ENCODE data around the gene AFTPH.

The AFTPH gene

DNA sequence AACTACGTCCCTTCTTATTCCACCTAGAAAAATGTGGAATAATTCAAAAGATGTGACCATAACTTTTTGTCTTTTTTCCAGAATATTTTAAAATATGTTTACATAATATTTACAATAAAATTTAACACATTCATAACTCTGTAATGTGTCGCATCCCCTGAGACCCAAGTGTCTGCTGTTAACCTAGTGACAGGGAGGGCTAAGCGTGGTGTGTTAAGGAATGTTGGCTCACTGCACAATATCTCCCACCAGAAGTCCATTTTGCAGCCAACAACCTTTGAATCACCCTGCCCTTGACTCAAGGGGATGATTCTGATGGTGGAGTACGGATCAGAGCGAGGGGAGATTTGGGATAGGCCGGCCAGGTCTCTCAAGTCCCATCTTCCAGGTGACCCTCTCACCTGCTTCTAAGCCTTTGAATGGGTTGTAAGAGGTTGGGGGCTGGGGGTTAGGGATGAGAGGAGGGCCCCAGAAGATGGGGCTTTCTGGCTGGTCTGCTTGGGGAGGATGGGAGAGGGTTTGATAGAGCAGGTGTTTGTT, 86.3 kb downstream of the AFTPH start:
- Histone ChIP-seq H3K9ac (ENCODE audit: low read depth, low read length) (no peak overlapping the region), H3K4me1 (ENCODE audit: insufficient read depth, low read length) (no peaks in the 10 kb centered on the region; the same call in 1 of the 2 replicates), H3K9me3 (ENCODE audit: control insufficient read depth, insufficient read depth, low read length) (no peaks in the 10 kb centered on the region), H3K36me3 (ENCODE audit: insufficient read depth, low read length) (no peaks in the 10 kb centered on the region)

- Histone ChIP-seq H3K4me1 (ENCODE audit: insufficient read depth, low read length) (peaks cover 6% of the 10 kb centered on the region; the same call in 1 of the 2 replicates), H3K36me3 (ENCODE audit: insufficient read depth, low read length) (no peaks in the 10 kb centered on the region), H3K9me3 (ENCODE audit: control insufficient read depth, insufficient read depth, low read length) (no peaks in the 10 kb centered on the region), H3K9ac (ENCODE audit: low read depth, low read length) (no peak overlapping the region)
These were observed 88.6 kb downstream of the AFTPH start for GRCh38 chr2:64612575-64613195.

DNA sequence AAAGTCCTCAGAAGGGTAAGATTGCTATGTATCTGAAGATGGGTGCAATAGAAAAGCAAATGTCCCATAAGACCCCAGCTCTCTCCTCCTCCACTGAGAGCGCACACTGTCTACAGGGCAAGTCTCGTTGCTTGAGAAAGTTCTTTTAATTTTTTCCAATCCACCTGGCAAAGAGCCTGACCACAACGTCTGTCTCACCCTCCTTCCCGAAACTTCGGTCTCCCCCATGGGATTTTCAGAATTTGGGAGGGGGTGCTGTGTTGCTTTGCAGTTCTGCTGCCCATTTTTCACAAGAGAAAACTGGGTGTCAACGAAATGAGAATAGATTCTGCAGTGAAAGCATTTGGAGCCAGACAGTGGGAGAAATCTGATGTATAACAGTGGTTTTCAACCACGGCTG, 89.1 kb downstream of the AFTPH start:
- Histone ChIP-seq H3K4me1 (ENCODE audit: insufficient read depth, low read length) (peaks cover 11% of the 10 kb centered on the region; the same call in 1 of the 2 replicates), H3K9ac (ENCODE audit: low read depth, low read length) (no peak overlapping the region), H3K9me3 (ENCODE audit: control insufficient read depth, insufficient read depth, low read length) (no peaks in the 10 kb centered on the region), H3K36me3 (ENCODE audit: insufficient read depth, low read length) (no peaks in the 10 kb centered on the region)

DNA sequence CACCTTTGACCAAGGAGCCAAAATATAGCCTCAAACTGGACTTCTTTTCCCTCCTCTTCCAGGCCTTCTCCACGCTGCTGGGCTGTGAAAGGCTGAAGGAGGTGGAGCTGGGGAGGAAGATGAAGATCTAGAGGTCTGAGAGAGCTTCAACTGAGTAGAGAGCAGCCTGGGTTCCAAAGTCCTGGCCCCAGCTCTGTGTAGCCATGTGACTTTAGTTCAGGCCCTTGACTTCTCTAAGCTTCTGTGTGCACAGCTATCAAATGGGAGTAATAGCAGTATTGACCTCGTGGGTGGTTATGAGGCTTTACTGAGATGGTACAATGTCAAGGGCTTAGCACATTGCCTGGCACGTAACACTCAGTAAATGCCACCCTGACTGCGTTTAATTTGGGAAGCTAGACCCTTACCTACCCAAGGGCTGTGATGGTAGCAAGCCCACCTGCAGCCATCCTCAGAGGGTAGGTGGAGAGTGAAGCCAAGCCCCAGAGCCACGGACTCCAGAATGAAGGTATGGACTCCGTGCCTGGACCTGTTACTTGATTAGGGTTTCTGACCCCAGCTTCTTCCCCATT, 91.2 kb downstream of the AFTPH start:
- no peak overlapping the region for H3K9ac ChIP-seq (ENCODE audit: low read depth, low read length)
- H3K4me1 ChIP-seq (ENCODE audit: insufficient read depth, low read length): peaks cover 16% of the 10 kb centered on the region; the same call in 1 of the 2 replicates
- H3K9me3 ChIP-seq (ENCODE audit: control insufficient read depth, insufficient read depth, low read length): no peaks in the 10 kb centered on the region
- H3K36me3 ChIP-seq (ENCODE audit: insufficient read depth, low read length): no peaks in the 10 kb centered on the region

DNA sequence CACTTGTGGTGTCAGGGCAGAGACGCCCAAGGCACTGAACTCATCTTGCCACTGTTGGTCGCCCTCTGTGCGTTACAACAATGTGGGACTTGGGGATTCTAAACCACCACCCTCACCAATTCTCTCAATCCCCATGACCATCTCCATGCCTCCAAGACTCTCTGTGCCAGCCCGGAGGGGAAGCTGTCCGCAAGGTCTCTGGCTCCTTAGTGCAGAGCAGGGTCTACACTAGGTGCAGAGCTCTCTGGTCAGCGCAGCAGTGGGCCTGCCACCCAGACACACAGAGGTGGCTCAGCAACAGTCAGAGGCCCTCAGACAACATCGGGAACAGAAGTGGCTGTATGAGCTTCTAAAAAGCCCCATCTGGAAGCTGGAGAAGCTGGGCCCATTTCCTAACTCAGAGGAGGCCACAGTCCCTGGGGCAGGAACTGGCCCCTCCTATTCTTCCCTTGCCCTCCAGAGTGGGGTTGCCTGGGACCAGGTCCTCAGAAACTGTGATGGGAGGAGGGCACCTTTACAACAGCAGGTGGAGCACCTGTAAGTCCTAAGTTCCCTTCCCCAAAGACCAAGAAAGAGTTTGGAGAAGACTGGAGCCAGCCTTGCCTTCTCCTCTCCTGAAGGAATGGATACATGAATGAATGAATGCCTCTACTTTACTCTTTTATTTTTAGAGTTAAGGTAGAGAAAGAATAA, 91.9 kb downstream of the AFTPH start:
- Histone ChIP-seq H3K4me1 (ENCODE audit: insufficient read depth, low read length) (peaks cover 21% of the 10 kb centered on the region), H3K9ac (ENCODE audit: low read depth, low read length) (no peak overlapping the region), H3K36me3 (ENCODE audit: insufficient read depth, low read length) (no peaks in the 10 kb centered on the region), H3K9me3 (ENCODE audit: control insufficient read depth, insufficient read depth, low read length) (no peaks in the 10 kb centered on the region)

DNA sequence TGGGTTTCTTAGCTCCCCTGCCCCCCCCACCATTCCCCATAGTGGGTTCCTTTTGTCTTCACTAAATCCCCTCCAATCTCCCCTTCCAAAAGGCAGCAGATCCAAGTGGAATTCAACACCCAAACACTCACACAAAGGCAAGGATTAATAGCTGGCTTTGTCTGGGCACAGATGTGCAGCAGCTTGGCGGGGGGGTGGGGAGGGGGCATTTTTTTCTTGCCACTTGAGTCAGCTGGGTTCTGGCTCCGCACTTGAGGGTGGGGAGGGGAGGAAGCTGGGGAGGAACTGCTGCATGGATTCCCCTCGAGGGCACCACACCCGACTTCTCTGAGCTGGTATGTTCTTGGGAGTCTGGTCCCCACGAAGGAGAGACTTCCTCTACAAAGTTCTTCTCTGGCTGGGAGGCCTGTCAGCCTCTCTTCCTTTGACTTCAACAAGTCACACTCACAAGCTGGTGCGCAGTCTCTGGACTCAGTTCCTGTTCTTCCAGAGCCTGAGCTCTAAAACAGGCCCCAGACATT, 93.6 kb downstream of the AFTPH start:
- no peaks in the 10 kb centered on the region for H3K9me3 ChIP-seq (ENCODE audit: control insufficient read depth, insufficient read depth, low read length)
- no peak overlapping the region for H3K9ac ChIP-seq (ENCODE audit: low read depth, low read length)
- no peaks in the 10 kb centered on the region for H3K36me3 ChIP-seq (ENCODE audit: insufficient read depth, low read length)
- peaks cover 28% of the 10 kb centered on the region for H3K4me1 ChIP-seq (ENCODE audit: insufficient read depth, low read length)

DNA sequence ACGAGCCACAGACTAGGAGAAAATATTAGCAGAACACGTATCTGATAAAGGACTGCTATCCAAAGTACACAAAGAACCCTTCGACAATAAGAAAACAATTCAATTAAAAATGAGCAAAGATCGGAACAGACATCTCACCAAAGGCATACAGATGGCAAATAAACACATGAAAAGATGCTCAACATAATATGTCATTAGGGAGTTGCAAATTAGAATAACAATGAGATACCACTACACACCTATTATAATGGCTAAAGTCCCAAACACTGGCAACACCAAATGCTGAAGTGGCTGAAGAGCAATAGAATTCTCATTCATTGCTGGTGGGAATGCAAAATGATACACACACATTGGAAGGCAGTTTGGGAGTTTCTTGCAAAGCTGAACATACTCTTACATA, 96.5 kb downstream of the AFTPH start:
- H3K9ac ChIP-seq (ENCODE audit: low read depth, low read length): no peak overlapping the region
- no peaks in the 10 kb centered on the region for H3K36me3 ChIP-seq (ENCODE audit: insufficient read depth, low read length)
- no peaks in the 10 kb centered on the region for H3K9me3 ChIP-seq (ENCODE audit: control insufficient read depth, insufficient read depth, low read length)
- H3K4me1 ChIP-seq (ENCODE audit: insufficient read depth, low read length): peaks cover 32% of the 10 kb centered on the region

GRCh38 chr2:64622443-64623241, 98.5 kb downstream of the AFTPH start:
- Histone ChIP-seq H3K9ac (ENCODE audit: low read depth, low read length) (no peak overlapping the region), H3K9me3 (ENCODE audit: control insufficient read depth, insufficient read depth, low read length) (no peaks in the 10 kb centered on the region), H3K36me3 (ENCODE audit: insufficient read depth, low read length) (no peaks in the 10 kb centered on the region), H3K4me1 (ENCODE audit: insufficient read depth, low read length) (peaks cover 36% of the 10 kb centered on the region)

- peaks cover 30% of the 10 kb centered on the region for H3K4me1 ChIP-seq (ENCODE audit: insufficient read depth, low read length)
- H3K36me3 ChIP-seq (ENCODE audit: insufficient read depth, low read length): no peaks in the 10 kb centered on the region
- H3K9me3 ChIP-seq (ENCODE audit: control insufficient read depth, insufficient read depth, low read length): no peaks in the 10 kb centered on the region
- no peak overlapping the region for H3K9ac ChIP-seq (ENCODE audit: low read depth, low read length)
These were observed 99.2 kb downstream of the AFTPH start for GRCh38 chr2:64623242-64623850.

- peaks cover 27% of the 10 kb centered on the region for H3K4me1 ChIP-seq (ENCODE audit: insufficient read depth, low read length)
- H3K9ac ChIP-seq (ENCODE audit: low read depth, low read length): no peak overlapping the region
- no peaks in the 10 kb centered on the region for H3K36me3 ChIP-seq (ENCODE audit: insufficient read depth, low read length)
- H3K9me3 ChIP-seq (ENCODE audit: control insufficient read depth, insufficient read depth, low read length): no peaks in the 10 kb centered on the region
These were observed 100.0 kb downstream of the AFTPH start for GRCh38 chr2:64624108-64624610.

- H3K36me3 ChIP-seq (ENCODE audit: insufficient read depth, low read length): no peaks in the 10 kb centered on the region
- no peaks in the 10 kb centered on the region for H3K9me3 ChIP-seq (ENCODE audit: control insufficient read depth, insufficient read depth, low read length)
- peaks cover 27% of the 10 kb centered on the region for H3K4me1 ChIP-seq (ENCODE audit: insufficient read depth, low read length)
- H3K9ac ChIP-seq (ENCODE audit: low read depth, low read length): no peak overlapping the region
These were observed 100.7 kb downstream of the AFTPH start for GRCh38 chr2:64624862-64625261.

- Histone ChIP-seq H3K9me3 (ENCODE audit: control insufficient read depth, insufficient read depth, low read length) (no peaks in the 10 kb centered on the region), H3K4me1 (ENCODE audit: insufficient read depth, low read length) (peaks cover 26% of the 10 kb centered on the region), H3K9ac (ENCODE audit: low read depth, low read length) (no peak overlapping the region), H3K36me3 (ENCODE audit: insufficient read depth, low read length) (no peaks in the 10 kb centered on the region)
These were observed 101.4 kb downstream of the AFTPH start for GRCh38 chr2:64625299-64626145.
